SH-SY5Y (cell line): ENCODE results near the gene GABRA4.

Source experiments
- GATA2 ChIP-seq: IDR thresholded peaks from 2 replicates; pipeline ENCODE4 v1.6.1; 2011; ENCODE audit warnings: mild to moderate bottlenecking, low read depth, low read length
- GATA3 ChIP-seq: IDR thresholded peaks from 2 replicates; pipeline ENCODE4 v1.6.1; 2011; ENCODE audit warnings: low read depth, mild to moderate bottlenecking, low read length, moderate library complexity

DNA sequence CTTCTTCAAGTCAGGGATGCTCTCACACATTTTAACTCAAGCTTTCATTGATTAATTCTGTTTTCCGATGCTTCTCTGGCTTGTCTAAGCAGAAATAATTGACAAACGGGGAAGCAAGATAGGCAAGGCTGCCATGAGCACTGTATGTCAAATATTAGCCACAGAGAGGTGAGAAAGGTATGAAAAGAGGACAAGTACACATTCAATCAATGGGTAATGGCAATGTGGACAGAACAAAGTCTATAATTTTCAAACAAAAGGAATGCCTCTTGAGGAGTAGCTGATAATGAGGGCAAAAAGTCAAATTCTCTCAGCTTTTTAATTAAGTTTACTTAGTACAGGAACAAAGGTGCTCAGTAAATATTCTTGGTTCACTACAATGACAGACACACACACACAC, 104.0 kb downstream of the GABRA4 start:
- TF ChIP-seq GATA2 = no peak
- TF ChIP-seq GATA3 = no peak
